GM12891 (cell line): ENCODE results near the gene MKNK2.

Source experiments
- PAX5 ChIP-seq: IDR thresholded peaks from 2 replicates; pipeline ENCODE4 v1.6.1; 2011; ENCODE audit warnings: low read length, moderate library complexity, mild to moderate bottlenecking; ENCODE audit not compliant: insufficient read depth, severe bottlenecking
- POLR2A ChIP-seq: IDR thresholded peaks from 2 replicates; pipeline ENCODE4 v1.6.1; 2011; ENCODE audit warnings: low read depth, low read length, control low read depth
- POLR2AphosphoS5 ChIP-seq: IDR thresholded peaks from 2 replicates; pipeline ENCODE4 v1.6.1; 2011; ENCODE audit warnings: low read depth, low read length, control low read depth
- SPI1 ChIP-seq: IDR thresholded peaks from 2 replicates; pipeline ENCODE4 v1.6.1; 2011; ENCODE audit warnings: low read depth, low read length, control low read depth
- TAF1 ChIP-seq: IDR thresholded peaks from 2 replicates; pipeline ENCODE4 v1.6.1; 2011; ENCODE audit warnings: low read depth, low read length, control low read depth

GRCh38 chr19:2012941-2013682 is 37.9 kb downstream of the MKNK2 start:
- TF ChIP-seq POLR2AphosphoS5 (no peak), POLR2A (no peak), TAF1 (no peak), SPI1 (no peak), PAX5 (no peak)
